Activated CD8-positive, alpha-beta T cell treated with anti-CD3 and anti-CD28 coated beads for 36 hours (primary cell): Measurements from ENCODE around the gene CHRNG. TPM values are rescaled to one million over a fixed set of nuclear protein-coding genes. Genes with fewer than 3 reads are reported as not detected.

ENCODE experiments used
- ATAC-seq: fragments of 200-7000 bp; cut with Tn5 transposase; one replicate; pipeline ENCODE4 v1.10.0; 2021; ENCODE audit warnings: mild to moderate bottlenecking, moderate library complexity
- CTCF ChIA-PET: fragments of 350-600 bp; sonication (Branson Sonifier 250); formaldehyde crosslinking; loops from one replicate; lab custom pipeline; 2021; ENCODE audit warnings: antibody characterized with exemption; lab: Charles Lee
- POLR2A ChIA-PET: fragments of 350-600 bp; sonication (Branson Sonifier 250); formaldehyde crosslinking; loops from one replicate; lab custom pipeline; 2021; ENCODE audit warnings: antibody characterized with exemption; lab: Charles Lee
- DNase-seq: peaks from one replicate; pipeline ENCODE4 v3.0.0-alpha.2; 2020
- H3K27ac Mint-ChIP-seq: one replicate; pipeline ENCODE4 v1.8.0; 2021; ENCODE audit warnings: mild to moderate bottlenecking, mixed read lengths
- H3K27me3 Mint-ChIP-seq: one replicate; pipeline ENCODE4 v1.8.0; 2021; ENCODE audit warnings: mixed read lengths
- H3K36me3 Mint-ChIP-seq: one replicate; pipeline ENCODE4 v1.8.0; 2021; ENCODE audit warnings: low read depth, mixed read lengths
- H3K4me1 Mint-ChIP-seq: one replicate; pipeline ENCODE4 v1.8.0; 2021; ENCODE audit warnings: low read depth, mixed read lengths
- H3K4me3 Mint-ChIP-seq: one replicate; pipeline ENCODE4 v1.8.0; 2021; ENCODE audit warnings: mild to moderate bottlenecking, moderate library complexity, mixed read lengths
- H3K9me3 Mint-ChIP-seq: one replicate; pipeline ENCODE4 v1.8.0; 2021; ENCODE audit warnings: mixed read lengths
- intact Hi-C: fragments of 100-400 bp; cut with micrococcal nuclease; formaldehyde crosslinking; loops from one replicate; pipeline ENCODE4 v1.10.0; 2022
- total RNA-seq, 2 experiments: library from RNA; stranded (reverse); gene quantifications; one replicate each; pipeline ENCODE4 v1.2.3, GENCODE V29; 2021
- TF ChIP-seq, protein P1 (sequence below): fragments of 200-600 bp; IDR thresholded peaks from one replicate; pipeline ENCODE4 v1.8.0; 2022; ENCODE audit warnings: antibody characterized with exemption, mild to moderate bottlenecking

CHRNG gene
- total RNA-seq, 2 experiments from 2014 or later, result not detected

- Mint-ChIP-seq H3K4me1 (no peaks in the 10 kb centered on the region), H3K36me3 (no peaks in the 10 kb centered on the region), H3K27ac (no peak overlapping the region), H3K4me3 (no peak overlapping the region), H3K9me3 (no peaks in the 10 kb centered on the region), H3K27me3 (peaks cover 13% of the 10 kb centered on the region)
- TF ChIP-seq, protein P1, sequence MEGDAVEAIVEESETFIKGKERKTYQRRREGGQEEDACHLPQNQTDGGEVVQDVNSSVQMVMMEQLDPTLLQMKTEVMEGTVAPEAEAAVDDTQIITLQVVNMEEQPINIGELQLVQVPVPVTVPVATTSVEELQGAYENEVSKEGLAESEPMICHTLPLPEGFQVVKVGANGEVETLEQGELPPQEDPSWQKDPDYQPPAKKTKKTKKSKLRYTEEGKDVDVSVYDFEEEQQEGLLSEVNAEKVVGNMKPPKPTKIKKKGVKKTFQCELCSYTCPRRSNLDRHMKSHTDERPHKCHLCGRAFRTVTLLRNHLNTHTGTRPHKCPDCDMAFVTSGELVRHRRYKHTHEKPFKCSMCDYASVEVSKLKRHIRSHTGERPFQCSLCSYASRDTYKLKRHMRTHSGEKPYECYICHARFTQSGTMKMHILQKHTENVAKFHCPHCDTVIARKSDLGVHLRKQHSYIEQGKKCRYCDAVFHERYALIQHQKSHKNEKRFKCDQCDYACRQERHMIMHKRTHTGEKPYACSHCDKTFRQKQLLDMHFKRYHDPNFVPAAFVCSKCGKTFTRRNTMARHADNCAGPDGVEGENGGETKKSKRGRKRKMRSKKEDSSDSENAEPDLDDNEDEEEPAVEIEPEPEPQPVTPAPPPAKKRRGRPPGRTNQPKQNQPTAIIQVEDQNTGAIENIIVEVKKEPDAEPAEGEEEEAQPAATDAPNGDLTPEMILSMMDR, result no peak
- no peak for DNase-seq
- ATAC-seq, result no peak
- intact Hi-C loops, result no loop called here
- ChIA-PET POLR2A (no interaction called here), CTCF (interaction anchor here (2.3 kb wide), 1 partner anchor 29 kb away, joined by 5 read pairs; no protein-coding TSS in a partner anchor)
Measured at GRCh38 chr2:232492963-232493700, 46.4 kb upstream of the CHRNG start.

DNA sequence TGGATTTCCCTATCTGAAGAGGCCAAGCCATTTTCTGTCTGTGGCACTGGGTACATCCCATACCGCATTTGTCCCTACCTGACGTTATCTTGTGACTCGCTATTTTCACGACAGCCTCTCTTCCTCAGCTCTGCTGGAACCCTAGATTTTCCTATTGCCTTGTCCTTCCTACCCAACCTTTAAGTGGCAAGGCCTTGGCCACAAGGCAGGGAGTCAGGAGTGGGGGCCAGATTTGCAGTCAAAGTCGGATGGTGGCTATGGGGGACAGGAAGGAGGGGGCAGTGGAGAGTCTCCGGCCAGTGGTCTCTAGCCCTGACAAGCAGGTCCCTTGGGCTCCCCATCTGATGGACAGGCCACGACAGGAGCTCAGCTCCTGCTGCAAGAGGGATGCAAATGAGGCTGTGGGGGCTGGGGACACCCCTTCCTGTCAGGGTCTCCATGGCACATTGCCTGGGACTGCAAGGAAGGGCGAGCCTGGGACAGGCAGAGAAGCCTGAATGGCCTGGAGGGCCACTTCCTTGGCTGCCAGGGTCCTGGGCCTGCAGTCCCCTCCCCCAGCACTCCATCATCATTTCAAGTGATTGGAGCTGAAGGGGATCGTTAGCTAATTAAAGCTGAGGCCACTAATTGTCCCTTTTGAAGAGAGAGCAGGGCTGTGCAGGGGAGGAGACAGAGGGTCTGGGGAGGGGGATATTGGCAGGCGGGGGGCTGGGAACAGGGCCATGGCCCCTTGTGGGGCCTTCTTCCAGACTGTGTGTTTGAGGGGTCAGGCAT lies 45.6 kb upstream of the CHRNG start:
- H3K4me3 Mint-ChIP-seq, result no peak overlapping the region
- no peaks in the 10 kb centered on the region for H3K36me3 Mint-ChIP-seq
- DNase-seq (no peak), ATAC-seq (no peak)
- peaks cover 8% of the 10 kb centered on the region for H3K27me3 Mint-ChIP-seq
- ChIA-PET POLR2A (no interaction called here), CTCF (interaction anchor here (2.3 kb wide), 1 partner anchor 28 kb away, joined by 5 read pairs; no protein-coding TSS in a partner anchor)
- H3K9me3 Mint-ChIP-seq, result no peaks in the 10 kb centered on the region
- intact Hi-C loops, result no loop called here
- no peak overlapping the region for H3K27ac Mint-ChIP-seq
- H3K4me1 Mint-ChIP-seq, result no peaks in the 10 kb centered on the region
- TF ChIP-seq, protein P1, result no peak

DNA sequence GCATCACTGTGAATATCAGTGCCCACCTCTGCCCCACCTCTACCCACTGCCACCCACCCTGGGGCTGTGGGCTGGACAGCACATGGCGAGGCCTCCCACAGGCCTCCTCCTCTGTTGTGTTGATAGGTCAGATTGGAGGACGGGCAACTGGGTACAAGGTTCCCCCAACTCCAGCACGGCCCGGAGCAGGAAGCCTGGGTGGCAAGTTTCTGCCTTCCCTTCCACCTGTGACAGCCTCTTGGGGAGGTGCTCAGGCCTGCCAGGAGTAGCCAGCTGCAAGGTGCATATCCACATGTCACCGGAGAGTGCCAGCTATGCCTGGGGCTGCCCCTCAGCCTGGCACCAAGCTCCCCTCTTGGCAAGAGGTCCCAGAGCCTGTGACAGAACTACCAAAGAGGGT lies 45.0 kb upstream of the CHRNG start:
- ATAC-seq, result no peak
- H3K9me3 Mint-ChIP-seq, result no peaks in the 10 kb centered on the region
- H3K27ac Mint-ChIP-seq, result no peak overlapping the region
- no peaks in the 10 kb centered on the region for H3K4me1 Mint-ChIP-seq
- intact Hi-C loops, result no loop called here
- no peak for DNase-seq
- POLR2A ChIA-PET, result no interaction called here
- CTCF ChIA-PET, result interaction anchor here (2.3 kb wide), 1 partner anchor 28 kb away, joined by 5 read pairs; no protein-coding TSS in a partner anchor
- H3K4me3 Mint-ChIP-seq, result no peak overlapping the region
- H3K36me3 Mint-ChIP-seq, result no peaks in the 10 kb centered on the region
- peaks cover 3% of the 10 kb centered on the region for H3K27me3 Mint-ChIP-seq
- TF ChIP-seq, protein P1, result no peak

DNA sequence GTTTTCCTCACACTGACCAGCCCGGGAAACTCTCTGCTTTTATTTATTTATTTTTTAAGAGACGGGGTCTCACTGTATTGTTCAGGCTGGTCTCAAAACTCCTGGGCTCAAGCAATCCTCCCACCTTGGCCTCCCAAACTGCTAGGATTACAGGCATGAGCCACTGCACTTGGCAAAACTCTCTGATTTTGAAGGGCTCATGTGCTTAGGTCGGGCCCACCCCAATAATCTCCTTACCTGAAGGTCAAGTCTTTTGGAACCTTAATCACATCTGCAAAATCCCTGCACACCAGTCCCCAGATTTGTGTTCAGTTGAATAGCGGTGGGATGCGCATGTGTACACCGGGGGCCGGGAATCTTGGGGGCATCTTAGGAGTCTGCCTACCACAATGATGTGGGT lies 44.2 kb upstream of the CHRNG start:
- TF ChIP-seq, protein P1, result no peak
- H3K27me3 Mint-ChIP-seq, result peaks cover under 1% of the 10 kb centered on the region
- no peaks in the 10 kb centered on the region for H3K4me1 Mint-ChIP-seq
- H3K4me3 Mint-ChIP-seq, result no peak overlapping the region
- H3K9me3 Mint-ChIP-seq, result no peaks in the 10 kb centered on the region
- DNase-seq (no peak), ATAC-seq (no peak)
- no peak overlapping the region for H3K27ac Mint-ChIP-seq
- ChIA-PET CTCF (interaction anchor here (0.6 to 2.3 kb wide), 2 partner anchors 26 to 27 kb away, joined by 3 to 5 read pairs; no protein-coding TSS in a partner anchor), POLR2A (interaction anchor here (1.1 kb wide), 1 partner anchor 13 kb away, joined by 3 read pairs; no protein-coding TSS in a partner anchor)
- intact Hi-C loops, result no loop called here
- no peaks in the 10 kb centered on the region for H3K36me3 Mint-ChIP-seq
